ENCODE measurements around the gene NMNAT2. TPM values are rescaled to one million over a fixed set of nuclear protein-coding genes. Genes with fewer than 3 reads are reported as not detected.

Gene NMNAT2
- total RNA-seq, 6 donors from 2014 or later: 0.13 to 0.72 (median 0.17) TPM; not detected in 2

DNA sequence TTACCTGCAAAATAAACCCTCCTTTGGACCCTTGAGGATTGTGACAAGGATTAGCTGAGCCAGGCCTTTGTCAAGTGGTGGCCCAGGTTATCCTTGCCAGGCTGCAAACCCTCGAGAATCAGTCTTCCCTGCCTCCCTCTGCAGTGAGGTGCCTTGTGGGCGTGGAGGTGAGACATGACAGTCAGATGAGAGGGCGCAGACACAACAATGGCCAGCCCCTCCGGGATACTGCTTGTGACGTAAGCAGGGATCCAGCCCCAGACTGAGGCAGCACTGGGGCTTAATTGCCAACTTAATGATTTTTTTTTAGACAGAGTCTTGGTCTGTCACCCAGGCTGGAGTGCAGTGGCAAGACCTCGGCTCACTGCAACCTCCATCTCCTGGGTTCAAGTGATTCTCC lies 127.6 kb downstream of the NMNAT2 start:
- no peak overlapping the region for H3K27ac ChIP-seq
- no peaks in the 10 kb centered on the region for H3K36me3 ChIP-seq
- H3K4me3 ChIP-seq: no peak overlapping the region
- WGBS, 2 donors: 86 to 90% methylated on average over 6 of the region's 6 CpGs
- H3K9me3 ChIP-seq: no peaks in the 10 kb centered on the region
- no peaks in the 10 kb centered on the region for H3K27me3 ChIP-seq
- TF ChIP-seq CTCF (IDR thresholded peaks at IDR 0.05): no peak
- TF ChIP-seq POLR2A (IDR thresholded peaks at IDR 0.05): no peak
- TF ChIP-seq EP300 (IDR thresholded peaks at IDR 0.05): no peak
- TF ChIP-seq POLR2AphosphoS5 (IDR thresholded peaks at IDR 0.05): no peak
- peaks cover 0 to 6% (median 0%) of the 10 kb centered on the region in 4 donors for H3K4me1 ChIP-seq
- ATAC-seq (ENCODE audit: low FRiP score in 2 of 2) (no peak), DNase-seq (no peak)

GRCh38 chr1:183289051-183289496 lies 129.1 kb downstream of the NMNAT2 start:
- TF ChIP-seq CTCF (IDR thresholded peaks at IDR 0.05) (no peak), POLR2AphosphoS5 (IDR thresholded peaks at IDR 0.05) (no peak)
- H3K4me1 ChIP-seq: peaks cover 0 to 6% (median 0%) of the 10 kb centered on the region in 4 donors
- WGBS, 2 donors: 91 to 96% methylated on average over 7 to 9 of the region's 9 CpGs

DNA sequence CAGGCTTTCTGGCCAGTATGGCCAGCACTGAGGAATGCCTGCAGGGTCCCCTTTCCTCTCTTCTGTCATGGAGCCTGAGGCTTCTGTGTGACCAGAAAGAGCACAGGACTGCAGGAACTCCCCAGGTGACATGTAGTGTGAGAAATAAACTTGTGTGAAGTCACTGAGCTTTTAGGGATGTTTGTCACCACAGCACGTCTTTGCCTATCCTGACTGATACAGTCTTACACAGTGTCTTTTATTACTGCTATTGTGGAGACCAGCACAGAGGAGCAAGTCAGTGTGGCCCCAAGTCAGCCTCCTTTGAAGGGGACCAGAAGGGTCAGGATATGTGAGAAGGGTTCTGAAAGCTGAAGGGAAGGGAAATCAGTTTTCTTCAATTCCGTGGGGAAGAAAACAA lies 129.6 kb downstream of the NMNAT2 start:
- 88 to 96% methylated on average over 2 of the region's 2 CpGs for WGBS, 2 donors
- no peak for ATAC-seq (ENCODE audit: low FRiP score in 2 of 2)
- H3K9me3 ChIP-seq: no peaks in the 10 kb centered on the region
- no peak overlapping the region for H3K27ac ChIP-seq
- H3K4me3 ChIP-seq: no peak overlapping the region
- no peak for DNase-seq
- TF ChIP-seq POLR2A (IDR thresholded peaks at IDR 0.05): no peak
- TF ChIP-seq EP300 (IDR thresholded peaks at IDR 0.05): no peak
- TF ChIP-seq CTCF (IDR thresholded peaks at IDR 0.05): no peak
- TF ChIP-seq POLR2AphosphoS5 (IDR thresholded peaks at IDR 0.05): no peak
- H3K27me3 ChIP-seq: no peaks in the 10 kb centered on the region
- H3K36me3 ChIP-seq: no peaks in the 10 kb centered on the region
- H3K4me1 ChIP-seq: peaks cover 0 to 6% (median 0%) of the 10 kb centered on the region in 4 donors

More at GRCh38 chr1:183289051-183289496, 129.1 kb downstream of the NMNAT2 start:
- DNase-seq (peak in 1 of 2 donors; percentile 43), ATAC-seq (ENCODE audit: low FRiP score in 2 of 2) (no peak)
- Histone ChIP-seq H3K4me3 (no peak overlapping the region), H3K9me3 (no peaks in the 10 kb centered on the region), H3K36me3 (no peaks in the 10 kb centered on the region), H3K27ac (no peak overlapping the region), H3K27me3 (no peaks in the 10 kb centered on the region)

DNA sequence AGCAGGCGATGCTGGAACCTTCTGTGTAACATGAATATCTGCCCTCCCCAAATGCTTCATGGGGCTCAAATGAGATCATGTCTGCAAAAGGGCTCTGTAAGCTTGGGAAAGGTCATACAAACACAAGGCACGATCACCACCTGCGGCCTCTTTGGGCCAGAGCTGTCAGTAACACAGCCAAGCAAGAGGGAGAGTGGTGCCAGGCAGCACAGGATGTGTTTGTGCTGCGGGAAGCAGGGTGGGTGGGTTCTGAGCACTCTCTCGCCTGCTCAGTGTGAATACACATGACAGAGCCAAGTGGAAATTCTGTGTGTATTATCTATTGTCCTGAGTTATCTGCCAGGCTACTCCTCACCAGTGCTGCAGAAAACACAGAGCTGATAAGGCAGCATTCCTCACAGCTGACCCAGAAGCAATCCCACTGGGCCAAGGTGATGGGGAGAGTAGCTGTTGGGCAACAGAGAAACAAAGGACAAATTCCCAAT lies 130.9 kb downstream of the NMNAT2 start:
- WGBS, 2 donors: 58 to 65% methylated on average over 2 to 5 of the region's 5 CpGs
- H3K27ac ChIP-seq: no peak overlapping the region
- ATAC-seq (ENCODE audit: low FRiP score in 2 of 2): peak; percentile 17 to 61

More for the DNA sequence above, 130.9 kb downstream of the NMNAT2 start:
- H3K27me3 ChIP-seq: no peaks in the 10 kb centered on the region
- no peak for DNase-seq
- H3K9me3 ChIP-seq: no peaks in the 10 kb centered on the region
- H3K36me3 ChIP-seq: no peaks in the 10 kb centered on the region
- no peak for TF ChIP-seq POLR2AphosphoS5 (IDR thresholded peaks at IDR 0.05)
- no peak for TF ChIP-seq CTCF (IDR thresholded peaks at IDR 0.05)
- no peak for TF ChIP-seq EP300 (IDR thresholded peaks at IDR 0.05)
- TF ChIP-seq POLR2A (IDR thresholded peaks at IDR 0.05): no peak
- H3K4me3 ChIP-seq: no peak overlapping the region
- peaks cover 0 to 7% (median 2%) of the 10 kb centered on the region in 4 donors for H3K4me1 ChIP-seq

All from upper lobe of left lung (tissue), 6 donors.